Endothelial cell of umbilical vein (primary cell): ENCODE results near the gene CDK15.

Source experiments
- CTCF ChIP-seq, 2 donors: IDR thresholded peaks; 1 replicate in 1 of 2; 2 replicates in 1 of 2; pipeline ENCODE4 v1.5.1; 2011; ENCODE audit warnings: low read length in 2 of 2, mild to moderate bottlenecking in 2 of 2, moderate library complexity in 2 of 2, control low read depth in 1 of 2, inconsistent platforms in 1 of 2, low read depth in 1 of 2; ENCODE audit not compliant: insufficient read depth in 1 of 2; ENCODE audit errors: extremely low read depth in 1 of 2
- EZH2 ChIP-seq: IDR thresholded peaks from 2 replicates; pipeline ENCODE4 v1.6.1; 2012; ENCODE audit warnings: borderline replicate concordance, low read depth, mild to moderate bottlenecking, moderate library complexity, low read length, inconsistent platforms; ENCODE audit not compliant: severe bottlenecking
- MYC ChIP-seq: IDR thresholded peaks from one replicate; pipeline ENCODE4 v1.6.1; 2011; ENCODE audit warnings: mild to moderate bottlenecking, low read depth, low read length
- POLR2A ChIP-seq: IDR thresholded peaks from 2 replicates; pipeline ENCODE4 v1.6.1; 2012; ENCODE audit warnings: low read depth, mild to moderate bottlenecking, control low read depth, low read length
- POLR2AphosphoS5 ChIP-seq: IDR thresholded peaks from 2 replicates; pipeline ENCODE4 v1.6.1; 2012; ENCODE audit warnings: low read depth, mild to moderate bottlenecking, control low read depth, low read length, moderate library complexity; ENCODE audit not compliant: insufficient read depth
- TF ChIP-seq, protein P1 (sequence below): IDR thresholded peaks from 2 replicates; pipeline ENCODE4 v1.6.1; 2011; ENCODE audit not compliant: insufficient read depth, insufficient read length

DNA sequence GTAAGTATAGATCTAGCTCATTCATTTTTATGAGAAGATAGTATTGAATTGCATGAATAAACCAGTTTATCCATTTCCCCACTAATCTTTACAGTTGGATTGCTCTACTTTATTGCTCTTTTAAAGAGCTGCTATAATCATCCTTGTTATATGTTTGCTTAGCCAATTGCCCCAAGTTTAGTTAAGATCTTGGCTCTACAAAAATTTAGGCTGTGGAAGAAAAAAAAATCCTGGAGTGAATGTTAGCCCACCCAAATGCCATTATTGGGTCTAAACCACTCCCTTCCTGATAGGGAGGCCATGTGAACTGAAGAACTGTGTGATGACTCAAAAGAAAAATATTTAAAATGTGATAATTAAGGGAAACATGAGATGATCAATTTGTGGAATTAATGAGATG lies 28.5 kb upstream of the CDK15 start:
- no peak for TF ChIP-seq CTCF (IDR thresholded peaks at IDR 0.05; ENCODE audit: extremely low read depth in 1 of 2, insufficient read depth in 1 of 2, low read depth in 1 of 2, low read length in 2 of 2)
- TF ChIP-seq MYC, result no peak
- no peak for TF ChIP-seq POLR2AphosphoS5
- TF ChIP-seq, protein P1, sequence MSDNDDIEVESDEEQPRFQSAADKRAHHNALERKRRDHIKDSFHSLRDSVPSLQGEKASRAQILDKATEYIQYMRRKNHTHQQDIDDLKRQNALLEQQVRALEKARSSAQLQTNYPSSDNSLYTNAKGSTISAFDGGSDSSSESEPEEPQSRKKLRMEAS, result no peak
- no peak for TF ChIP-seq POLR2A
- TF ChIP-seq EZH2, result no peak
